Vagina (tissue), 2 donors: ENCODE measurements around the gene EMILIN3.

Experiments used
- CTCF ChIP-seq, 3 experiments: fragments of 450-650 bp in 2 of 3; fragments of 200-600 bp in 1 of 3; sonication (generic) in 1 of 3; IDR thresholded peaks; one replicate each; pipeline ENCODE4 v1.5.1; 2017 to 2019; ENCODE audit warnings: antibody characterized with exemption in 3 of 3, mild to moderate bottlenecking in 2 of 3, moderate library complexity in 2 of 3
- POLR2A ChIP-seq, 2 donors: fragments of 450-650 bp; IDR thresholded peaks; one replicate each; pipeline ENCODE4 v1.6.1; 2017; ENCODE audit warnings: antibody characterized with exemption in 2 of 2, mild to moderate bottlenecking in 2 of 2, moderate library complexity in 2 of 2

- TF ChIP-seq CTCF (IDR thresholded peaks at IDR 0.05), result no peak
- no peak for TF ChIP-seq POLR2A (IDR thresholded peaks at IDR 0.05)
These were observed 31.0 kb downstream of the EMILIN3 start for GRCh38 chr20:41335591-41335990.
